ENCODE results near the gene AP5Z1.
A peak's percentile ranks its signal among the peaks of the same experiment; 100 is the strongest.

AP5Z1 gene, protein sequence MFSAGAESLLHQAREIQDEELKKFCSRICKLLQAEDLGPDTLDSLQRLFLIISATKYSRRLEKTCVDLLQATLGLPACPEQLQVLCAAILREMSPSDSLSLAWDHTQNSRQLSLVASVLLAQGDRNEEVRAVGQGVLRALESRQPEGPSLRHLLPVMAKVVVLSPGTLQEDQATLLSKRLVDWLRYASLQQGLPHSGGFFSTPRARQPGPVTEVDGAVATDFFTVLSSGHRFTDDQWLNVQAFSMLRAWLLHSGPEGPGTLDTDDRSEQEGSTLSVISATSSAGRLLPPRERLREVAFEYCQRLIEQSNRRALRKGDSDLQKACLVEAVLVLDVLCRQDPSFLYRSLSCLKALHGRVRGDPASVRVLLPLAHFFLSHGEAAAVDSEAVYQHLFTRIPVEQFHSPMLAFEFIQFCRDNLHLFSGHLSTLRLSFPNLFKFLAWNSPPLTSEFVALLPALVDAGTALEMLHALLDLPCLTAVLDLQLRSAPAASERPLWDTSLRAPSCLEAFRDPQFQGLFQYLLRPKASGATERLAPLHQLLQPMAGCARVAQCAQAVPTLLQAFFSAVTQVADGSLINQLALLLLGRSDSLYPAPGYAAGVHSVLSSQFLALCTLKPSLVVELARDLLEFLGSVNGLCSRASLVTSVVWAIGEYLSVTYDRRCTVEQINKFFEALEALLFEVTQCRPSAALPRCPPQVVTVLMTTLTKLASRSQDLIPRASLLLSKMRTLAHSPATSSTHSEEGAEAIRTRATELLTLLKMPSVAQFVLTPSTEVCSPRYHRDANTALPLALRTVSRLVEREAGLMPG
- total RNA-seq = 75.6 to 116 (median 102) reads per million in 9 experiments

GRCh38 chr7:4775250-4775847 is at the start of gene AP5Z1:
AP5Z1 (plus strand) TSS chr7:4775623; CDS start chr7:4775716, 93 bp downstream.
- ATAC-seq (replicated peaks) = peak; percentile 88
- Mint-ChIP-seq H3K27ac (peak within 1 kb of the TSS; percentile 98 to 99), H3K4me3 (peak within 1 kb of the TSS; percentile 96 to 97), H3K9me3 (no peaks in the 10 kb centered on the region), H3K4me1 (ENCODE audit: low read depth in 2 of 2) (peaks cover 27 to 34% of the 10 kb centered on the region in 2 donors), H3K36me3 (ENCODE audit: insufficient read depth) (peaks cover 26% of the 10 kb centered on the region), H3K27me3 (no peaks in the 10 kb centered on the region)
- peak; percentile 91 to 94 (median 93) for DNase-seq

DNA sequence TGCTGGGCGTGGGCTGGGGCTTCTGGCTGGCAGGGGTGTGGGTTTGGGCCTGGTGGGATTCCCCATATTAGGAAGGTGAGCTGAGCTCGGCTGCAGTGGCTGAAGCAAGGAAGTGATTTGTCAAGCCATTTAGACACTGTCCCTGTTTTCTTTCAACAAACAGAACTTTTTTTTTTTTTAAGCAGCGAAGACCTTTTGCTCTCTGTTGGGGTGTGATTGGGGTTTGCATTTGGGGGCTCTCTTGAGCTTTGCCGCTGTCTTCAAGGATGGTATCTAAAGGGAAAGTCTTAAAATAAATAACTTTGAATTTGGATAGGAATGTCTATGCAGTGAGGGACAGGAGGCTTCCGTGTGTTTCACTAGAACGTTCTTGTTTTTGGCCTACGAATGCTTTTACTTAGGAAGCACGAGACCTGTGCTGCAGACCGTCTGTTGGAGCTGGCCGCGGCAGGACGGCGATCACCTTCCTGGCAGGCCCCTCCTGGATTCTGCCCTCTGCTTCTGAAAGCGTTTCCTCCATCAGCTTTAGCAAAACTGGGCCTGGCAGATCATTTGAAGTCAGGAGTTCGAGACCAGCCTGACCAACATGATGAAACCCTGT is 49.5 kb upstream of the AP5Z1 start:
- Mint-ChIP-seq H3K36me3 (ENCODE audit: insufficient read depth) (peaks cover 37% of the 10 kb centered on the region), H3K4me3 (peak overlapping the region; percentile 82 to 92), H3K9me3 (no peaks in the 10 kb centered on the region), H3K4me1 (ENCODE audit: low read depth in 2 of 2) (peaks cover 28 to 35% of the 10 kb centered on the region in 2 donors), H3K27ac (peak overlapping the region; percentile 86 to 93), H3K27me3 (no peaks in the 10 kb centered on the region)
- DNase-seq = no peak
- no peak for ATAC-seq (replicated peaks)

DNA sequence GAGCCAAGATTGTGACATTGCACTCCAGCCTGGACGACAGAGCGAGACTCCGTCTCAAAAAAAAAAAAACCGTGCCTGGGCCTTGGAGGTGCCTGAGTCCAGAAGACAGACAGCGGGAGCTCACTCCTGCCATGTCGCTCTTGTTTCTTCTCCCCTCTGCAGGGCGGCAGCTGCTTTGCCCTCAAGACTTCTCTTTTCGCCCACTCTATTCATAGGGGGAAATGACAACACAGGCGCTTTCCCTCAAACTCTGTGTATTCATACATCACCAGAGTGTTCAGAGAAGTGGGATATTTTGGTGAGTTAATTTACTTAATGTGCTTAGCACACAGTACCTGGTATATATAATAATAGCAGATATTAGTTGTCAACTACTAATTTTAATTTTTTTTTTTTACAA is 48.9 kb upstream of the AP5Z1 start:
- peak overlapping the region; percentile 86 to 93 for H3K27ac Mint-ChIP-seq
- ATAC-seq (replicated peaks) (no peak), DNase-seq (no peak)
- H3K36me3 Mint-ChIP-seq (ENCODE audit: insufficient read depth) = peaks cover 36% of the 10 kb centered on the region
- H3K4me1 Mint-ChIP-seq (ENCODE audit: low read depth in 2 of 2) = peaks cover 28 to 32% of the 10 kb centered on the region in 2 donors
- no peaks in the 10 kb centered on the region for H3K9me3 Mint-ChIP-seq
- H3K4me3 Mint-ChIP-seq = peak overlapping the region in 1 of 2 donors; percentile 92
- H3K27me3 Mint-ChIP-seq = no peaks in the 10 kb centered on the region

DNA sequence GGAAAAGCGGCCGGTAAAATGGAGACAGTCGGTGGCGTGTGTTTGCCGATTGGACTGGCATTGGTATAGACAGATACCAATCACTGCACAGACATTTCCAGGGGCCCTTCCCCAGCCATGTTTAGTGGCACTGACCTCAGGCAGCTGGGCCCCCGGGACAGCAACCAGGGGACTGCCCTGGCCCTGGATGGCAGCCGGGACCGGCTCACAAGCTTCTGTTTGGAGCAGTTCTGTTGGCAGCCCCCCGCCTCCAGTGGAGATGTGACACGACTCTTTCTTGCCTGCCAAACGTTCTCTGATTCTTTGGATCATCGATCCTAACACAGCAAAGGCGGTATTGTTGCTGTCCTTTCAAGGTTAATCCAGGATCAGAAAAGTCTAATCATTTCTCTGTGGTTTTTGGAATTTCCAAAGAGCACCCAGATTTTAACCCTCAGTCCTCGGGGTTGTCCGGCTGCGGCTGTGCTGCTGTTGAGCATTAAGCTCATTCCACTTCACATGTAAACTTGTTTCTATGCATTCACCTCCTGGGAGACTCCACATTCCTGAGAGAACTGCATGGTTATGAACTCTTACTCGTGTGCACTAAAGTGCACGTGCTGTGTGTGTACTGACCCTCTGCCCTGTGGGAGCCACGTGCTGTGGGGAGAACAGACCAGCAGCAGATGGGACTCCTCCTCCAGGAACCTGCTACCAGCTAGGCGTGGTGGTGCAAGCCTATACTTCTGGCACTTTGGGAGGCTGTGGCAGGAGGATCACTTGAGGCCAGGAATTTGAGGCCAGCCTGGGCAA is 47.3 kb upstream of the AP5Z1 start:
- Mint-ChIP-seq H3K27ac (peak overlapping the region in 1 of 2 donors; percentile 32), H3K4me1 (ENCODE audit: low read depth in 2 of 2) (peaks cover 33 to 37% of the 10 kb centered on the region in 2 donors), H3K9me3 (no peaks in the 10 kb centered on the region), H3K27me3 (no peaks in the 10 kb centered on the region), H3K4me3 (no peak overlapping the region), H3K36me3 (ENCODE audit: insufficient read depth) (peaks cover 30% of the 10 kb centered on the region)
- no peak for ATAC-seq (replicated peaks)
- DNase-seq = no peak

DNA sequence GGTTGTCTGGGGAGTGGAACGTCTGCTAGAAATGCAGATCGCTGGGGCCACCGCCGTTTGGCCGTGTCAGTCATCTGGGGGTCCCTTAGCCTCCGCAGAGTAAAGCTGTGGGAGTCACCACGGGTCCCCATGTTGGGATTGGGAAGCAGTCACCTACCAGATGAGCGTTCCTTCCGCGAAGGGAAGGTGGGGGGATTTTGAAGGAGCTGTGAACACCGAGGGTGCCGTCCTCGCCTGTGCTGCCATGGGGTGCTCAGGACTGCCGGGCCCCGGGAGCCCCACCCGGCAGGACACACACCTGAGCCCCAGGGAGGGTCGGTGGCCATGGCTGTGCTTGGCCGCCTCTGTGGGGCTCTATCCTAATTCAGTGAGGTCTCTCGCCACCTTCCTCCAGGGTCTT is 46.2 kb upstream of the AP5Z1 start:
- Mint-ChIP-seq H3K4me3 (no peak overlapping the region), H3K36me3 (ENCODE audit: insufficient read depth) (peaks cover 32% of the 10 kb centered on the region), H3K27ac (peak overlapping the region in 1 of 2 donors; percentile 32), H3K27me3 (no peaks in the 10 kb centered on the region), H3K9me3 (no peaks in the 10 kb centered on the region), H3K4me1 (ENCODE audit: low read depth in 2 of 2) (peaks cover 39 to 44% of the 10 kb centered on the region in 2 donors)
- DNase-seq (no peak), ATAC-seq (replicated peaks) (no peak)

- Mint-ChIP-seq H3K36me3 (ENCODE audit: insufficient read depth) (peaks cover 30% of the 10 kb centered on the region), H3K9me3 (no peaks in the 10 kb centered on the region), H3K4me1 (ENCODE audit: low read depth in 2 of 2) (peaks cover 30 to 34% of the 10 kb centered on the region in 2 donors), H3K4me3 (no peak overlapping the region), H3K27me3 (no peaks in the 10 kb centered on the region), H3K27ac (no peak overlapping the region)
- DNase-seq (no peak), ATAC-seq (replicated peaks) (no peak)
Measured at GRCh38 chr7:4730276-4730675, 45.1 kb upstream of the AP5Z1 start.

GRCh38 chr7:4730971-4731370 is 44.5 kb upstream of the AP5Z1 start:
- Mint-ChIP-seq H3K4me1 (ENCODE audit: low read depth in 2 of 2) (peaks cover 23 to 31% of the 10 kb centered on the region in 2 donors), H3K36me3 (ENCODE audit: insufficient read depth) (peaks cover 30% of the 10 kb centered on the region), H3K27ac (no peak overlapping the region)

GRCh38 chr7:4731803-4732202 is 43.6 kb upstream of the AP5Z1 start:
- H3K27ac Mint-ChIP-seq = peak overlapping the region in 1 of 2 donors; percentile 87
- peaks cover 29% of the 10 kb centered on the region for H3K36me3 Mint-ChIP-seq (ENCODE audit: insufficient read depth)
- peaks cover 22 to 27% of the 10 kb centered on the region in 2 donors for H3K4me1 Mint-ChIP-seq (ENCODE audit: low read depth in 2 of 2)
- H3K27me3 Mint-ChIP-seq = no peaks in the 10 kb centered on the region
- H3K9me3 Mint-ChIP-seq = no peaks in the 10 kb centered on the region
- H3K4me3 Mint-ChIP-seq = no peak overlapping the region
- no peak for ATAC-seq (replicated peaks)
- no peak for DNase-seq

More at GRCh38 chr7:4730971-4731370, 44.5 kb upstream of the AP5Z1 start:
- Mint-ChIP-seq H3K27me3 (no peaks in the 10 kb centered on the region), H3K9me3 (no peaks in the 10 kb centered on the region), H3K4me3 (no peak overlapping the region)
- no peak for ATAC-seq (replicated peaks)
- DNase-seq = no peak

GRCh38 chr7:4733936-4734528 is 41.4 kb upstream of the AP5Z1 start:
- Mint-ChIP-seq H3K27ac (peak overlapping the region in 1 of 2 donors; percentile 63), H3K4me3 (peak overlapping the region in 1 of 2 donors; percentile 1), H3K27me3 (no peaks in the 10 kb centered on the region), H3K9me3 (no peaks in the 10 kb centered on the region), H3K36me3 (ENCODE audit: insufficient read depth) (peaks cover 17% of the 10 kb centered on the region), H3K4me1 (ENCODE audit: low read depth in 2 of 2) (peaks cover 28 to 33% of the 10 kb centered on the region in 2 donors)
- DNase-seq (no peak), ATAC-seq (replicated peaks) (peak; percentile 29)

DNA sequence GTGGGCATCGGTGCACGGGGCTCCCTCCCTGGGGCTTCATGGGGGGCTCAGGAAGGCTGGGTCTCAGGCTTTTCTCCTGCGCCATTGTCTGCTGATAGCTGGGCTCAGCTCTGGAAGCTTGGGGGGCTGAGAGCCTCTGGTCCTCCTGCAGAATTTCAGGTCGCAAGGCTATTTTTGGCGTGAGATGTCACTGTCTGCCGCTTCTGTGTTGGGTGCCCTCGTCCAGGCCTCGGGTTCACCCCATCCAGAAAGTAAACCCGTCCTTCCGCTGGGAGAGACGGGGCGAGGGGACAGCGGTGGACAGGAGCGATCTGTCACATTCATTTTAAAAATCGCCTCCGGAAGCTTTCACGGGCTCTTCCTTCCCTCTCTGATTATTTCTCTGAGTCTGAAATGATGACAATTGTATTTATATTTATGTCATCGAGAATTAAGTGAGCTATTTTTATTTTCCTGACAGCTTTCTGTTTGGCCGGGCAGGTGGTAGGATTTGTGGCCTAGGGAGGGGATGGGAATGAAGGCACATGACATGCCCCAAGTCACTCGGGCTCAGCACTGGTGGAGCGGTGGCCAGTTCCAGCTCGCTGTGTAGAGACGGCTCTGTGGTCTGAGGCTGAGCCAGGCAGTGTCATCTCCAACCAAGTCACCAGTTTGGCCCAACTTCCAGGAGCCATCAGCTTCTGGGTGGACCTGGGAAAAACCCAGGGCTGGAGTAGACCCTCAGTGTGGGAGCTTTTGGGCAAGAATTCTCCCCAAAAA is 40.7 kb upstream of the AP5Z1 start:
- no peak for ATAC-seq (replicated peaks)
- peak overlapping the region; percentile 53 to 63 for H3K27ac Mint-ChIP-seq
- H3K4me1 Mint-ChIP-seq (ENCODE audit: low read depth in 2 of 2) = peaks cover 35 to 38% of the 10 kb centered on the region in 2 donors

GRCh38 chr7:4737300-4737699 is 38.1 kb upstream of the AP5Z1 start:
- Mint-ChIP-seq H3K4me3 (no peak overlapping the region), H3K9me3 (no peaks in the 10 kb centered on the region), H3K27ac (peak overlapping the region in 1 of 2 donors; percentile 85), H3K36me3 (ENCODE audit: insufficient read depth) (peaks cover 31% of the 10 kb centered on the region), H3K4me1 (ENCODE audit: low read depth in 2 of 2) (peaks cover 35 to 39% of the 10 kb centered on the region in 2 donors), H3K27me3 (no peaks in the 10 kb centered on the region)
- DNase-seq = no peak
- no peak for ATAC-seq (replicated peaks)

More for the DNA sequence above, 40.7 kb upstream of the AP5Z1 start:
- Mint-ChIP-seq H3K36me3 (ENCODE audit: insufficient read depth) (peaks cover 19% of the 10 kb centered on the region), H3K27me3 (no peaks in the 10 kb centered on the region), H3K9me3 (no peaks in the 10 kb centered on the region), H3K4me3 (no peak overlapping the region)
- DNase-seq = no peak

Data from effector memory CD8-positive, alpha-beta T cell (primary cell).